Endodermal cell (in vitro differentiated cells): ENCODE measurements around the gene NPDC1. TPM values are rescaled to one million over a fixed set of nuclear protein-coding genes. Genes with fewer than 3 reads are reported as not detected.

Experiments used
- DNase-seq: peaks from one replicate; pipeline ENCODE4 v3.0.0-alpha.2; 2017
- H3K27ac ChIP-seq: 2 replicates; pipeline ENCODE4 v1.5.1; 2013; ENCODE audit warnings: mild to moderate bottlenecking, low read depth, low read length, moderate library complexity
- H3K27me3 ChIP-seq: 2 replicates; pipeline ENCODE4 v1.6.1; 2013; ENCODE audit warnings: mild to moderate bottlenecking, low read length, moderate library complexity; ENCODE audit not compliant: insufficient read depth, control insufficient read depth, poor library complexity, severe bottlenecking
- H3K36me3 ChIP-seq: 2 replicates; pipeline ENCODE4 v1.7.0; 2013; ENCODE audit warnings: mild to moderate bottlenecking, low read length, moderate library complexity; ENCODE audit not compliant: control insufficient read depth, insufficient read depth
- H3K4me1 ChIP-seq: one replicate; pipeline ENCODE4 v1.7.0; 2013; ENCODE audit warnings: low read length; ENCODE audit not compliant: control insufficient read depth, insufficient read depth
- H3K4me3 ChIP-seq: 2 replicates; pipeline ENCODE4 v1.5.1; 2013; ENCODE audit warnings: mild to moderate bottlenecking, low read length, moderate library complexity
- H3K9ac ChIP-seq: 2 replicates; pipeline ENCODE4 v1.6.1; 2013; ENCODE audit warnings: mild to moderate bottlenecking, low read length, moderate library complexity; ENCODE audit not compliant: poor library complexity, severe bottlenecking; ENCODE audit errors: extremely low read depth
- H3K9me3 ChIP-seq: 2 replicates; pipeline ENCODE4 v1.6.1; 2013; ENCODE audit warnings: mild to moderate bottlenecking, low read length, moderate library complexity; ENCODE audit not compliant: control insufficient read depth
- H3K27ac Mint-ChIP-seq: 2 replicates; pipeline ENCODE4 v1.8.0; 2020; ENCODE audit warnings: mixed read lengths
- H3K27me3 Mint-ChIP-seq: 2 replicates; pipeline ENCODE4 v1.8.0; 2021; ENCODE audit warnings: mild to moderate bottlenecking, mixed read lengths; ENCODE audit not compliant: insufficient read depth
- H3K36me3 Mint-ChIP-seq: 2 replicates; pipeline ENCODE4 v1.8.0; 2020; ENCODE audit warnings: low read depth, mixed read lengths
- H3K4me1 Mint-ChIP-seq: 2 replicates; pipeline ENCODE4 v1.8.0; 2020; ENCODE audit warnings: mixed read lengths
- H3K4me3 Mint-ChIP-seq: 2 replicates; pipeline ENCODE4 v1.8.0; 2020; ENCODE audit warnings: mild to moderate bottlenecking, moderate library complexity, mixed read lengths
- H3K9me3 Mint-ChIP-seq: 2 replicates; pipeline ENCODE4 v1.8.0; 2020; ENCODE audit warnings: mild to moderate bottlenecking, mixed read lengths
- CTCF ChIP-seq: fragments of 200-600 bp; sonication (generic); conservative IDR thresholded peaks from 2 replicates; pipeline ENCODE4 v1.5.0; 2021; ENCODE audit warnings: antibody characterized with exemption, mild to moderate bottlenecking
- WGBS, 2 experiments: methylation state at CpG; one replicate each; pipeline versions ENCODE4 v1.1.5 to v1.1.7; 2013; ENCODE audit warnings: missing lambda C conversion rate in 2 of 2, mixed read lengths in 1 of 2; ENCODE audit not compliant: insufficient coverage in 1 of 2, insufficient read length in 1 of 2; 5-methylcytosine and 5-hydroxymethylcytosine counted together
- total RNA-seq, 2 donors: library from RNA; stranded (reverse); fragmentation: NEBNext Ultra II Directional in 1 of 2; extraction: Animal tissue kit (Norgen Biotek cat#: 25700) in 1 of 2; gene quantifications; 2 replicates in 1 of 2; 3 replicates in 1 of 2; pipeline ENCODE4 v1.2.1, GENCODE V29; 2021

NPDC1 gene
- total RNA-seq, 2 donors from 2014 or later: 60.8 to 73.3 TPM

DNA sequence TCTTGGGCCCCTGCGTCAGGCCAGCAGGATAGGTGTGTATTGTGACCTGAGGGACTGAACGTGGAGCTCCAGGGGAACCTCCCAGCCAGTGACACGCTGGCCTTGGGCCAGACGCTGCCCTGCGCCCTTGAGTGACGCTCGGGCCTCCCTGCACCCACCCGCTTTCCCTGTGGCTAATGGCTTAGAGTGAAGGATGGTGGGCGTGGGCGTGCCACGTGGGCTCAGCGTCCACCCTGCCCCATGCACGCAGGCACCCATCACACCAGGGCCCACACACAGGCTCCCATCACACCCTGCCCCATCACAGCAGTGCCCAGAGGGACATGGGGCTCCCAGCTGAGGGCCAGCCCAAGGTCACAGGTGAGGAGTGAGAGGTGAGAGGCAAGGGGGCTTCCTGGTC, 8.9 kb downstream of the NPDC1 start:
- TF ChIP-seq CTCF: no peak
- Mint-ChIP-seq H3K9me3 (no peaks in the 10 kb centered on the region), H3K36me3 (peaks cover 12% of the 10 kb centered on the region), H3K27me3 (peaks cover 2% of the 10 kb centered on the region), H3K4me3 (no peak overlapping the region), H3K27ac (no peak overlapping the region), H3K4me1 (no peaks in the 10 kb centered on the region)
- Histone ChIP-seq H3K4me1 (no peaks in the 10 kb centered on the region), H3K36me3 (peaks cover 10% of the 10 kb centered on the region), H3K9ac (no peak overlapping the region), H3K9me3 (no peaks in the 10 kb centered on the region), H3K27me3 (peaks cover 3% of the 10 kb centered on the region), H3K27ac (no peak overlapping the region), H3K4me3 (no peak overlapping the region)
- DNase-seq: no peak
- 92 to 95% methylated on average over 6 to 13 of the region's 13 CpGs for WGBS, 2 experiments

GRCh38 chr9:137035937-137036336, 10.0 kb downstream of the NPDC1 start:
- no peak for TF ChIP-seq CTCF
- Histone ChIP-seq H3K27ac (no peak overlapping the region), H3K4me1 (no peaks in the 10 kb centered on the region), H3K36me3 (peaks cover 10% of the 10 kb centered on the region), H3K4me3 (no peak overlapping the region), H3K9ac (no peak overlapping the region), H3K9me3 (no peaks in the 10 kb centered on the region), H3K27me3 (peaks cover 3% of the 10 kb centered on the region)
- WGBS, 2 experiments: 89 to 96% methylated on average over 6 to 8 of the region's 8 CpGs
- H3K36me3 Mint-ChIP-seq: peaks cover 12% of the 10 kb centered on the region
- DNase-seq: no peak
- H3K4me3 Mint-ChIP-seq: no peak overlapping the region
- H3K27ac Mint-ChIP-seq: no peak overlapping the region
- peaks cover 4% of the 10 kb centered on the region for H3K27me3 Mint-ChIP-seq
- no peaks in the 10 kb centered on the region for H3K4me1 Mint-ChIP-seq
- no peaks in the 10 kb centered on the region for H3K9me3 Mint-ChIP-seq

DNA sequence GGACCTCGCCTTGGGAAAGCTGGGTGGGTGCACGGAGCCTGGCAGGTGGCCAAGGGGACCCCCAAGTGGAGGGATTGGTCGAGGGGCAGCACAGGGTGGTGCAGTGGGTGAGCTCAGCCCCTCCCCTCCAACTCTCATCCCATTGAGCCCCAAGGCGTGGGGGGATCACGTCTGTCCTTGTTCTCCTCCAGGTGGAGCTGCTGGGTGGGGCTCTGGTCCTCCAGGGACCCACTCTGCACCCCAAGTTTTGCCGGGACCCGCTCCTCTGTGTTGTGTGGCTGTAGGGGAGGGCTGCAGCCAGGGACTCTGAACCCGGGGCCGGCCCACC, 10.5 kb downstream of the NPDC1 start:
- peaks cover 10% of the 10 kb centered on the region for H3K36me3 ChIP-seq
- Mint-ChIP-seq H3K27me3 (peaks cover 4% of the 10 kb centered on the region), H3K27ac (no peak overlapping the region), H3K9me3 (no peaks in the 10 kb centered on the region), H3K4me1 (no peaks in the 10 kb centered on the region), H3K4me3 (no peak overlapping the region), H3K36me3 (peaks cover 12% of the 10 kb centered on the region)
- no peak overlapping the region for H3K27ac ChIP-seq
- H3K9ac ChIP-seq: no peak overlapping the region
- peaks cover 3% of the 10 kb centered on the region for H3K27me3 ChIP-seq
- H3K4me3 ChIP-seq: no peak overlapping the region
- H3K4me1 ChIP-seq: no peaks in the 10 kb centered on the region
- 33 to 37% methylated on average over 5 to 9 of the region's 9 CpGs for WGBS, 2 experiments
- no peak for DNase-seq
- TF ChIP-seq CTCF: no peak
- H3K9me3 ChIP-seq: no peaks in the 10 kb centered on the region
